Dendritic cell treated with granulocyte-macrophage colony-stimulating factor and Interleukin-4, amounts not matched to agents 40 ng/mL and 50 ng/mL, for 4 days (primary cell): ENCODE measurements around the gene BANF2.
"Not testable (repeated sequence)": the region's sequence is repeated elsewhere in the genome, so short reads cannot be mapped to it uniquely, and the experiment has no call there.

ENCODE experiments used
- H3K27ac Mint-ChIP-seq: one replicate; pipeline ENCODE4 v1.8.0; 2022; ENCODE audit warnings: mild to moderate bottlenecking, mixed read lengths
- H3K27me3 Mint-ChIP-seq: one replicate; pipeline ENCODE4 v1.8.0; 2022; ENCODE audit warnings: mild to moderate bottlenecking, mixed read lengths
- H3K36me3 Mint-ChIP-seq: one replicate; pipeline ENCODE4 v1.8.0; 2022; ENCODE audit warnings: low read depth, mixed read lengths
- H3K4me1 Mint-ChIP-seq: one replicate; pipeline ENCODE4 v1.8.0; 2022; ENCODE audit warnings: low read depth, mixed read lengths
- H3K4me3 Mint-ChIP-seq: one replicate; pipeline ENCODE4 v1.8.0; 2022; ENCODE audit warnings: mild to moderate bottlenecking, moderate library complexity, mixed read lengths
- H3K9me3 Mint-ChIP-seq: one replicate; pipeline ENCODE4 v1.8.0; 2022; ENCODE audit warnings: mixed read lengths
- intact Hi-C: fragments of 100-400 bp; cut with micrococcal nuclease; formaldehyde crosslinking; loops from one replicate; pipeline ENCODE4 v1.15.0; 2022

BANF2 gene

DNA sequence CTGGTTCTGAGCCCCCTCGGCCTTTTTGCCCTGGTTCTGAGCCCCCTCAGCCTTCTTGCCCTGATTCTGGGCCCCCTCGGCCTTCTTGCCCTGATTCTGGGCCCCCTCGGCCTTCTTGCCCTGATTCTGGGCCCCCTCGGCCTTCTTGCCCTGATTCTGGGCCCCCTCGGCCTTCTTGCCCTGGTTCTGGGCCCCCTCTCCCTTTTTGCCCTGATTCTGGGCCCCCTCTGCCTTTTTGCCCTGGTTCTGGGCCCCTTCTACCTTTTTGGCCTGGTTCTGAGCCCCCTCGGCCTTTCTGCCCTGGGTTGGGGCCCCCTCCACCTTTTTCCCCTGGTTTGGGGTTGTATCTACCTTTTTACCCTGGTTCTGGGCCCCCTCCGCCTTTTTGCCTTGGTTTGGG, 40.4 kb upstream of the BANF2 start:
- H3K4me3 Mint-ChIP-seq, H3K9me3 Mint-ChIP-seq, H3K27me3 Mint-ChIP-seq, intact Hi-C loops: not testable (repeated sequence)
- Mint-ChIP-seq H3K36me3 (peaks cover 56% of the 10 kb centered on the region), H3K27ac (peak overlapping the region; percentile 10), H3K4me1 (peaks cover 52% of the 10 kb centered on the region)

DNA sequence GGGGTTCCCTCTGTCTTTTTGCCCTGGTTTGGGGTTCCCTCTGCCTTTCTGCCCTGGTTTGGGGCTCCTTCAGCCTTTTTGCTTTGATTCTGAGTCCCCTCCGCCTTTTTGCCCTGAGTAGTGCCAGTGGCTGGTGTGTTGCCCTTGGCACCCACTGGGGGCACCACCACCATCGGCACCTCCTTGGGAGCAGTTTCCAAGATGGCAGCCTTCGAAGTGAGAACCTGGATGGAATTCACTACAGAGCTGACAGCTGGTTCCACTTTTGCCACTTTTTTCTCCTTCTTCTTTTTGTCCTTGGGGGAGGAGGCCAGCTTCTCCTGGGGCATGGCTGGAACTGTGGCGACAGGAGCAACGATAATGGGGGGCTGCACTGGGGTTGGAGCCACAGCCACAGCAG, 40.0 kb upstream of the BANF2 start:
- peak overlapping the region; percentile 10 for H3K27ac Mint-ChIP-seq
- H3K36me3 Mint-ChIP-seq = peaks cover 52% of the 10 kb centered on the region
- H3K4me1 Mint-ChIP-seq = peaks cover 56% of the 10 kb centered on the region
- intact Hi-C loops = no loop called here
- H3K27me3 Mint-ChIP-seq = no peaks in the 10 kb centered on the region
- peaks cover 9% of the 10 kb centered on the region for H3K9me3 Mint-ChIP-seq
- H3K4me3 Mint-ChIP-seq = no peak overlapping the region

DNA sequence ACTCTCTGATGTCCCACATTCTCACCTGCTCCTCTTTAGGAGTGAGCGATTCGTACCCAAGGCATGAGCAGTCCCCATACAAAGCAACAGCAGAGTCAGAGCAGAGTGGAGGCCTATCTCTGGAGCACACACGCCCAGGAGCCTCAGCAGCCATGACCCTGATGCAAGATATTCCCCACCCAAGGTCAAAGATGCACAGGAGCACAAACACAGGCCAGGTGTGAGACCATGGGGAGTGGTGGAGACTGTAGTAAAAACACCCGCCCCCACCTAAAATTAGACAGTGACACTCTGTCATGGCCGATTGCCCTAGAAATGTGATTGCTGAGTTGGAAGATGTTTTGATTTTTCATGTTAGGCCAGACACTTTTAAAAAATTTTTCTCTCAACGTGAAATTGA, 39.1 kb upstream of the BANF2 start:
- peak overlapping the region; percentile 10 for H3K27ac Mint-ChIP-seq
- H3K4me1 Mint-ChIP-seq = peaks cover 62% of the 10 kb centered on the region
- H3K9me3 Mint-ChIP-seq = peaks cover 9% of the 10 kb centered on the region
- intact Hi-C loops = no loop called here
- H3K27me3 Mint-ChIP-seq = no peaks in the 10 kb centered on the region
- no peak overlapping the region for H3K4me3 Mint-ChIP-seq
- H3K36me3 Mint-ChIP-seq = peaks cover 52% of the 10 kb centered on the region

DNA sequence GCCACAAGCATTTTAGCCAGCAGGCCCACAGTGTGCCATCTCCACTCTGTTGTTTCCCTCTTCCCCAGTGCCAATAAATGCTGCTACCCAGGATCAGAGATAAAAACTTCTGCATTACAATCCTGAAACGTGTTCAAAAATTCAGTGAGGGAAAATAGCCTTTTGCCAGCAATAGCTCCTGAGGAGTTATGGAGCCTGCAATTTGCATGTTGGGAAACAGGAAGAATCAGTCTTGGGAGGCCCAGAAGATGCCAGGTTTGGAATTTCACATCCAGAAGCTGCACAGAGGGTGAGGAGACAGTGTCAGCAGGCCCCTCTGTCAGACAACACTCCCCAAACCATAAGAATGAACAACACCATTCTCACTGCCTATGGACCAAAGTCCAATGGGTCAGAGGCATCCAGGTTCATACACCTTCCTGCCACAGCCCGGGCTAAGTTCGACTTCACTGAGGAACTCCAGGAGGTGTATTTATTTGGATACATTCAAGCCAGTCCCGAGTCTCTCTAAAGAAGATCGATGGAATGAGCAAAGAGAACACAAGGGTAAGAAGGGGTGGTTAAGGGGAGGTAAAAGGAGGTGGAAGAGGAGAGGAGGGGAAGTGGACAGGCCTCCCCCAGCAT, 38.5 kb upstream of the BANF2 start:
- H3K36me3 Mint-ChIP-seq = peaks cover 47% of the 10 kb centered on the region
- H3K9me3 Mint-ChIP-seq = peaks cover 9% of the 10 kb centered on the region
- peak overlapping the region; percentile 54 for H3K27ac Mint-ChIP-seq
- no peak overlapping the region for H3K4me3 Mint-ChIP-seq
- H3K4me1 Mint-ChIP-seq = peaks cover 62% of the 10 kb centered on the region
- no peaks in the 10 kb centered on the region for H3K27me3 Mint-ChIP-seq
- intact Hi-C loops = no loop called here

DNA sequence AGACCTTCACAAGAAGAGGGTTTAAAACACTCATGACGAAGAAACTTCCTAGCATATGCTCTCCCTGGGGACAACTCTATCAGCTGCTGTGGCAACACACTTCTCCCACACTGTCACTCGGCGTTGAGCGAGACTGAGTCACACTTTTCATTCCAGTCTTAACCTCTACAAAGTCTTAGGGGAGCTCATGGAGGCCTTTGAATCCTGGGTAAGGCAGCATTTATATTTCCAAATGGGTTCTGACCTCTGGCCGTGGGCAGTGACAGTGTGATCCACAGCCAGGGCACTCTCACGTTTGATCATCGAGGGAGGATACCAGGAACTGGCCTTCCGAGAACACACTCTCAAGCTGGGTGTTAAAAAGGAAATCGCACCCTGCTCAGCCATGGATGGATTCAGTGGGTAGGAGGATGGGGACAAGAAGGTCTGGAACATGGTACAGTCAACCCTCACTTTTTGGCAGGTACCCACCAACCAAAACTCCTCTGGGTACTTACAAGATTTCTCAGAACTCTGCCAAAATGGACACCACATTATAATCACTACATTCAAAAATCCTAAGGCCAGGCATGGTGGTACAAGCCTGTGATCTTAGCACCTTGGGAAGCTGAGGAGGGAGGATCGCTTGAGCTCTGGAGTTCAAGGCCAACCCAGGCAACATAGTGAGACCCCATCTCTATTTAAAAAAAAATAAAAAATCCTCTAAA, 37.3 kb upstream of the BANF2 start:
- Mint-ChIP-seq H3K27ac (peak overlapping the region; percentile 54), H3K27me3 (no peaks in the 10 kb centered on the region), H3K4me3 (peak overlapping the region; percentile 28), H3K9me3 (peaks cover 9% of the 10 kb centered on the region), H3K36me3 (peaks cover 39% of the 10 kb centered on the region), H3K4me1 (peaks cover 65% of the 10 kb centered on the region)
- intact Hi-C loops = no loop called here

DNA sequence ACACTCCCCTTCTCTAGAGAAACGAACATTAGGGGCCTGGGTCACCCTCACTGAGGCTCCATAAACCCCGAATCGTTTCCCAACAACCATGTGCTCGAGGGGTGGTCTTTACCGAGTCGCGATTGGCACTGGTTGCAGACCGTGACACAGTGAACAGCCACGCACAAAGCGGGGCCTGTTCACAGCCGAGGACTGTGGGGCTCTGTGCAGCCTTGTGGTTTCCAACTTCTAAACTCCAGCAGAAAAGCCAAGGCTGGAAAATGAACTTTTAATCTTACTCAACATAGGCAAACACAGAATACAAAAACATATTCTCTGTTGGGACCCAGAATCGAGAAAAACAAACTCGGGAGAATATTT, 36.7 kb upstream of the BANF2 start:
- Mint-ChIP-seq H3K27ac (no peak overlapping the region), H3K9me3 (peaks cover 9% of the 10 kb centered on the region), H3K4me1 (peaks cover 65% of the 10 kb centered on the region), H3K36me3 (peaks cover 39% of the 10 kb centered on the region), H3K4me3 (no peak overlapping the region), H3K27me3 (no peaks in the 10 kb centered on the region)
- intact Hi-C loops = no loop called here

DNA sequence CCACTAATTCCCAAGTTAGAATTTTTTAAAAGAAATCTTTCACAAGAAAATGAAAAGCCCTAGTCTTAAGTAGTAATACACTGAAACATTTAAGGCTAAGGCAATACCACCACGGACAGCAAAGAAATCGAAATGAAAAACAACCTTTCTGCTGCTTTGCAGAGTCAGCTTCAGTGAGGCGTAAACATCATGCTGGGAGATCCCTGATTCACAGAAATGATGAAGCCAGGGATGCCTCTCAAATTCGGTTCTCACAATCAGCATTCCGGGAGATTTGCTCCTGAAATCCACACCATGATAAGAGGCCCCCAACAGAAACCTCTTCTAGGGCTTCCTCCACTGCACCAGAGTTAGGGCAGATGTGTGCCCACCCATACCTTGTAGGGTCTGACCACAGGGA, 36.3 kb upstream of the BANF2 start:
- peaks cover 67% of the 10 kb centered on the region for H3K4me1 Mint-ChIP-seq
- H3K9me3 Mint-ChIP-seq = peaks cover 7% of the 10 kb centered on the region
- H3K36me3 Mint-ChIP-seq = peaks cover 39% of the 10 kb centered on the region
- no peak overlapping the region for H3K27ac Mint-ChIP-seq
- intact Hi-C loops = no loop called here
- no peaks in the 10 kb centered on the region for H3K27me3 Mint-ChIP-seq
- no peak overlapping the region for H3K4me3 Mint-ChIP-seq

DNA sequence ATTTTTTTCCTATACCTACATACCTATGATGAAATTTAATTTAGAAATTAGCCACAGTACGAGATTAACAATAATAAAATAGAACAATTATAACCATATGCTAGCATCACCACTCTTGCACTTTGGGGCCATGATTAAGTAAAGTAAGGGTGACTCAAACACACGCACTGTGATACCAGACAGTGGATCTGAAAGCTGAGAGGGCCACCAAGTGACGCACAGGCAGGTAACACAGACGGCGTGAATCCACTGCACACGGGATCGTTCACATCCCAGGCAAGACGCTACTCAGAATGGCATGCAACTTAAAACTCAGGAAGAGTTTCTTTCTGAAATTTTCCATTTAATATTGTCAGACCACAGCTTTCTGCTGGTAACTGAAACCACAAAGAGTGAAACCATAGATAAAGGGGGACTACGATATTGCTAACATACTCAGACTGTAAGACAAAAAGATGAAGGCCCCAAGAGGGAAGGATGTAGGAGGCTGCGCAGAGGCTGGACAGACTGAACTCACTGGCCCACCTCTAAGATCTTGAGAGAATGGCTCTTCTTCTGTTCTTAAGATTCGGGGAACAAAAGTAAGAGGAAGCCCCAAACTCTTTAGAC, 35.6 kb upstream of the BANF2 start:
- Mint-ChIP-seq H3K27me3 (no peaks in the 10 kb centered on the region), H3K27ac (no peak overlapping the region), H3K4me3 (no peak overlapping the region), H3K4me1 (peaks cover 72% of the 10 kb centered on the region), H3K36me3 (peaks cover 37% of the 10 kb centered on the region), H3K9me3 (peaks cover under 1% of the 10 kb centered on the region)
- intact Hi-C loops = no loop called here

DNA sequence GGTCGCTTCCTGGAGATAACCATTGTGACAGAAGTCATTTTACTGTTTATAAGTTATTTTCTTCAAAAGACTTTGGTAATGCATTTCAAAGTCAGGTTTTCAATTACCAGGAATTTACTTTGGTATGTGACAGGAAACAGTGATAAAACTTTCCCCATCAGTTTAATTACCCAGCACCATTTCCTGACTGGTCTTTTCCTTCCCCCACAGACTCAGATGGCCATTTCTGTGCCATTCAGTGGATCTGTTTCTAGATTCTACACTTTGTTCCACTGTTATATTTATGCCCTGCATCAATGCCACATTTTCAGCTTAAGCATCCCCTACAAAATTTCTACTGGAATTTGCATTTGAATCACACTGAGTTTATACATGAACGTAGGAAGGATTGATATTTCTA, 34.0 kb upstream of the BANF2 start:
- no peak overlapping the region for H3K4me3 Mint-ChIP-seq
- peaks cover 73% of the 10 kb centered on the region for H3K4me1 Mint-ChIP-seq
- H3K27me3 Mint-ChIP-seq = no peaks in the 10 kb centered on the region
- H3K9me3 Mint-ChIP-seq = no peaks in the 10 kb centered on the region
- no peak overlapping the region for H3K27ac Mint-ChIP-seq
- intact Hi-C loops = no loop called here
- H3K36me3 Mint-ChIP-seq = peaks cover 28% of the 10 kb centered on the region

DNA sequence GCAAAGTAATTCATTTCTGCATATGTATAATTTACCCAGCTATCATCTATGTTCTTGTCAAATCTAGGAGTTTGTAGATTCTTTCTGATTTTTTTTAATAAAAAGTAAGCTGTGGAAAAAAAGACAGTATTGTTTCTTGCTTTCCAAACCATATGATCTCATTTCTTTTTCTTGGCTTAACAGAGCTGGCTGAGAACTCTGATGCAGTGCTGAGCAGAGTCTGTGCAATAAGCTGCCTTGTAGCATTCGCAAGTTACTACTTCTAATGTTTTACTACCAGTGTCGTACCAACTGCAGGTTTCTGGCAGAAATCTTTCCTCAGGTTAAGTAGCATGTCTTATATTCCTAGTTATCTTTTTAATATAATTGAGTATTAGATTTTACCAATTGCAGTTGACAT, 33.3 kb upstream of the BANF2 start:
- Mint-ChIP-seq H3K27me3 (no peaks in the 10 kb centered on the region), H3K27ac (no peak overlapping the region), H3K4me3 (no peak overlapping the region), H3K4me1 (peaks cover 74% of the 10 kb centered on the region), H3K9me3 (no peaks in the 10 kb centered on the region), H3K36me3 (peaks cover 29% of the 10 kb centered on the region)
- intact Hi-C loops = no loop called here

DNA sequence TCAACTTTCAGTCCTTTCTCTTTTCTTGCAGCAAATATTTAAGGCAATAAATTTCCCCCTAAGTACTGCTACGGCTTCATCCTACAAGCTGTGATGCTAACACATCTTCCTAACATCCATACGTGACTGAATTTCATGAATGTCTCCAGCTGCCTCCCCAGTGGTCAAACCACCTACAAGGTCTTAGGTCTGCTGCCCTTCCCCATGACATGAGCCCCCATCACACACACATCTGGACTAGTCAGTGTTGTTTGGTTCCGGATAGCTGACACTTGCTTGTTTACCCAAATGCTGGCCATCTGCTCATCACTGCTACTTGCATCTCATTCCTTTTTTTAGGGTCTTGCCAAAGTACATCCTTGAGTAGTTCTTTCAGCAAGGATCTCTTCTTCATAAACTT, 32.3 kb upstream of the BANF2 start:
- Mint-ChIP-seq H3K9me3 (no peaks in the 10 kb centered on the region), H3K4me3 (no peak overlapping the region), H3K27ac (no peak overlapping the region), H3K36me3 (peaks cover 29% of the 10 kb centered on the region), H3K4me1 (peaks cover 74% of the 10 kb centered on the region), H3K27me3 (no peaks in the 10 kb centered on the region)
- intact Hi-C loops = no loop called here

DNA sequence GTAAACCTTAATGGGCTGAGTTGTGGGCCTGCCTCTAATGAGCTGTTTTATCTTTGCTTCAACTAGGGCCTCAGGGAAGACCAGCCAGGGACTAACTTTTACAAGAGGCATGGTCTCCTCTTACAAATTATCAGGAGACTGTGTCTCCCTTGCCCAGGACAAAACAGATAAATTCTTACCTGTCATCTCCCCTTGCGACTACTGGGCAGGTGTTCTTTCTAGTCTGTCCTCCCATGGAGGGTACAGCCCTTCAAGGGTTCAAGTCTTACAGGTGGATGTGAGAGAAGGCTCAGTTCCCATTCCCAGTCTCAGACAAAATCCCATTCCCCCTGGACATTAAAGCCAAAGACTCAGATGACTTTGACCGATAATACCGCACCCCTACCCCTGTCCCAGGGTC, 31.3 kb upstream of the BANF2 start:
- intact Hi-C loops = no loop called here
- Mint-ChIP-seq H3K36me3 (peaks cover 29% of the 10 kb centered on the region), H3K27ac (no peak overlapping the region), H3K4me1 (peaks cover 74% of the 10 kb centered on the region), H3K9me3 (no peaks in the 10 kb centered on the region), H3K27me3 (no peaks in the 10 kb centered on the region), H3K4me3 (no peak overlapping the region)

DNA sequence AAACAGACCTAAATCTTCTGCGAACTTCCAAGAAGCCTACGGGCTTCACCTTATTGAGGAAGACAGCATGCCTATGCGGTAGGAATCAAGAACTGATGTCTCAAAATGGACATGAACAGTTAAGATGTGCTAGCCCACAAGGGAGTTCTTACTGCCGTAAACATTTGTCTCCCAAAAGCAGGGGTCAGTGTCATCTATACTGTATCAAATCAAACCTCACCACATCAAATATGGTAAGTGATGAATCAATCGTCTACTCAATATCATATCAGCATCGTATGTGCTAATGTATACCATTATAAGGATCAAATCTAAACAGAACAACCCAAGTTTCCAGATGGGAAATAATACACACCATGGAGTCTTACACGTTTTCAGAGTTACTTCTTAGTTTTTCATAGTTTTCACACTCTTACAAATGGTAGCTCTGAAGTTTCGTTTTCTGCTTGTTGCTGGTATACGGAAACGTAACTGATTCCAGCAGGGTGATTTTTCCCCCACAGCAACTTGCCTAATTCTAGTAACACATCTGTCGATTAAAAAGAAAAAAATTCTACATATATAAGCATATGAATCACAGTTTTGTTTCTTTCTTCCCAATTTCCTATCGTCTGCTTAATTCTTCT, 30.3 kb upstream of the BANF2 start:
- Mint-ChIP-seq H3K4me3 (no peak overlapping the region), H3K36me3 (peaks cover 35% of the 10 kb centered on the region), H3K27me3 (no peaks in the 10 kb centered on the region), H3K9me3 (no peaks in the 10 kb centered on the region), H3K27ac (no peak overlapping the region), H3K4me1 (peaks cover 74% of the 10 kb centered on the region)
- intact Hi-C loops = no loop called here

DNA sequence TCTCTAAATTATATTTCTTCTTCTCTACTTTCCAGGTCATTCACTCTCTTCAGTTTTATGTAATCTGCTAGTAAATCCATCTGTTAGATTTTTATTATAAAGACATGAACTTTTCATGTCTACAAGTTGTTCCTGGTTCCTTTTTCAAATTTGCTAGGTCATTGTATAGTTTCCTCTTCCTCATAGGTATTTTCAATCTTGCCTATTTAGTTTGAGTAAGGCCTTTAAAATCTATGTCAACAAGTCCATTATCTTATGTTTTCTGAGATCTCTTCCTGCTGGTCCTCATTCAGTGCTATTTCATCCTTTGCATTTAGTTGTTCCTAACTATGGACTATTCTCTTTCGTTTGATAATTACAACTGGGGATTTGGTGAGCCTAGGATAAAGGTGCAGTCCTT, 28.8 kb upstream of the BANF2 start:
- Mint-ChIP-seq H3K4me1 (peaks cover 77% of the 10 kb centered on the region), H3K27me3 (no peaks in the 10 kb centered on the region), H3K27ac (peak overlapping the region; percentile 83), H3K9me3 (no peaks in the 10 kb centered on the region), H3K4me3 (peak overlapping the region; percentile 17), H3K36me3 (peaks cover 51% of the 10 kb centered on the region)
- intact Hi-C loops = no loop called here
